H1 (cell line): ENCODE measurements around the gene CNIH1. TPM values are rescaled to one million over a fixed set of nuclear protein-coding genes. Genes with fewer than 3 reads are reported as not detected.

ENCODE experiments used
- ZNF274 ChIP-seq: IDR thresholded peaks from 2 replicates; pipeline ENCODE4 v1.7.0; 2012; ENCODE audit warnings: low read length, borderline replicate concordance; ENCODE audit errors: extremely low read depth
- polyA plus RNA-seq, 7 experiments: library from polyadenylated mRNA; depleted of rRNA in 3 of 7; stranded (reverse) in 5 of 7; unstranded in 2 of 7; fragments of >200 nt in 5 of 7; fragments of 200-250 nt in 2 of 7; gene quantifications; 1 replicate in 5 of 7; 2 replicates in 1 of 7; 4 replicates in 1 of 7; pipeline versions ENCODE4 v1.2.1 to v1.2.3, GENCODE V29; 2011 to 2013; ENCODE audit warnings: missing spikeins in 2 of 7, mixed read lengths in 2 of 7
- total RNA-seq: library from RNA; stranded (reverse); fragmentation: NEBNext Ultra II Directional; extraction: Animal tissue kit (Norgen Biotek cat#: 25700); gene quantifications from 2 replicates; pipeline ENCODE4 v1.2.1, GENCODE V29; 2021

Gene CNIH1
- total and polyA plus RNA-seq, 2 of the 8 experiments (the other 6 are each of a cell fraction or from before 2014, with no cell fraction given): 119 to 333 TPM

DNA sequence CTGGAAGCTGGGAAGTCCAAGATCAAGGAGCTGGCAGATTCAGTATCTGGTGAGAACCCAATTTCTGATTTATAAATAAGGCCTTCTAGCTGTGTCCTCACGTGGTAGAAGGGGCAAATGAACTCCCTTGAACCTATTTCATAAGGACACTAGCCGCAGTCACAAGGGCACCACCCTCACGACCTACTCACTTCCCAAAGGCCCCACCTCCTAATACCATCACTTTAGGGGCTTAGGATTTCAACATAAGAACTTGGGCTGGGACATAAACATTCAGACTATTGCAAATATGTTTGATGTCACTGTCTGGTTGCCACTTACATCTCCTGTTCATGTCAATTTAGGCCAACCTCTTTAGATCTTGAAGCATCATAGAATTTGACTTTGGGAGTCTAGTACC is 10.8 kb upstream of the CNIH1 start (continued):
- no peak for TF ChIP-seq ZNF274
